ENCODE results near the gene HRH1. TPM values are rescaled to one million over a fixed set of nuclear protein-coding genes. Genes with fewer than 3 reads are reported as not detected.
"Not testable (repeated sequence)": the region's sequence is repeated elsewhere in the genome, so short reads cannot be mapped to it uniquely, and the experiment has no call there.

Gene HRH1
- total RNA-seq (2014; rRNA removed; shearing (Covaris generic)), result 1.9 and 3.9 TPM in 2 replicates

DNA sequence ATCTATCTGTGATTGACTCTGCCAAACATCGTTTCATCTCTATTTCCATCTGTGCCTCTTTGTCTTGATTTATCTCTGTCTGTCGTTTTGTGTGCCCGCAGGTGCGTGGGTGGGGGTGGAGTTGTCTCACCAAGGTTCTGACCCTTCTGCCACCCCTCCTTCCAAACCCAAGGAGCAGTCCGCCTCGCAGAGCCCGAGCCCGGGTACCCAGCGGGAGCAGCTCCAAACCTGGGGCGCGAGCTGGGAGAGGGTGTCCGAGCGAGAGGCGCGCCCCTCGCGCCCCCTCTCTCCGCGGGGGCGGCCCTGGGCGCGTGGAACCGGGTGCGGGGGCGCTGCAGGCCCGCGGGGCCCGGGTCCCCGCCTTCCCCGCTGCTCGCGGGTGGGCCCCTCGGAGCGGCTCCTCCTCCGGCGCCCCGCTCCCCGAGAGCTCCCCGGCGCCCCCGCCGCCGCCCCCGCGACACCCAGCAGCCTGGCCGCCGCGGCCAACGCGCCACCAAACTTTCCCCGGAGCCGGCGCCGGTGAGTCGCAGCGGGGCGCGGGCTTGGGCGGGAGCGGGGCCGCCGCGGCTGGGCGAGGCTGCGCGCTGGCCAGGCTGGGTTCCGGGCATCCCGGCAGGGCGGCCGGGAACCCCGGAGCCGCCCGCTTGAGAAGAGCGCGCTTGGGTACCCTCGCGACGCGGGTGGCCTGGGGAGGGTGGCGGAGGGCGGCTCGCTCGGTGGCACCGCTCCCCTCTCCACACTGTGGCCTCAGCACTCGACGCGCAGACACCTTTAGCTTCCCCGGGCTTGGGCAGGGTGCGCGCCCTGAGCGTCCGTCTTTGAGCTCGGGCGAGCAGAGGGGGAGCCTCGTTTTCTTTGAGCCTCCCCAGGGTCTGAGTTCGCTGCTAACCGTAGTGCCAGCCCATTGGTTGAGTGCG lies at the start of gene HRH1:
TSS of gene HRH1 (plus strand) at position 458 of the 917 bp plus-strand sequence. CDS start 104,545 bp downstream, outside the sequence.
- DNase-seq (ENCODE audit: low spot score), result no peak

GRCh38 chr3:11113316-11113715 lies 41.0 kb upstream of the HRH1 start:
- DNase-seq (ENCODE audit: low spot score), result not testable (repeated sequence)

DNA sequence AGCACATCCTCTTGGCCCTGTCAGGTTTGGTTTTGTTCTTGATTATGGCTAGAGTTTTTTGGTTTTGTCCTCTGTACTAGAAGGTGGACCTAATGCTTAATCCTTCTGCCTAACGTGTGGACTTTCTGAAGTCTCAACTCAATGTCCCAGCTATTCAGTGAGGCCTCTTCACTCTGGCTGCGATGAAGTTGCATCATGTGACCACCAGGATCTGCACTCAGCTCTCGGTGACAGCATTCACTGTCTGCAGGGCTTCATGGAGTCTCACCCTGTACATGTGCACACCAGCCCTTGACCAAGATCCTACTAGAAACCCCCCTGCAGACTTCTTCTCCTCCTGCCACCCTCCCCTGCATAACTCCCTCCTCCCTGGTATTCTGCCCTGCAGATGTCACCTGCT lies 38.7 kb upstream of the HRH1 start:
- no peak for DNase-seq (ENCODE audit: low spot score)

- no peak for DNase-seq (ENCODE audit: low spot score)
These were observed 37.8 kb upstream of the HRH1 start for GRCh38 chr3:11116336-11117059.

- no peak for DNase-seq (ENCODE audit: low spot score)
These were observed 36.7 kb upstream of the HRH1 start for GRCh38 chr3:11117591-11117990.

DNA sequence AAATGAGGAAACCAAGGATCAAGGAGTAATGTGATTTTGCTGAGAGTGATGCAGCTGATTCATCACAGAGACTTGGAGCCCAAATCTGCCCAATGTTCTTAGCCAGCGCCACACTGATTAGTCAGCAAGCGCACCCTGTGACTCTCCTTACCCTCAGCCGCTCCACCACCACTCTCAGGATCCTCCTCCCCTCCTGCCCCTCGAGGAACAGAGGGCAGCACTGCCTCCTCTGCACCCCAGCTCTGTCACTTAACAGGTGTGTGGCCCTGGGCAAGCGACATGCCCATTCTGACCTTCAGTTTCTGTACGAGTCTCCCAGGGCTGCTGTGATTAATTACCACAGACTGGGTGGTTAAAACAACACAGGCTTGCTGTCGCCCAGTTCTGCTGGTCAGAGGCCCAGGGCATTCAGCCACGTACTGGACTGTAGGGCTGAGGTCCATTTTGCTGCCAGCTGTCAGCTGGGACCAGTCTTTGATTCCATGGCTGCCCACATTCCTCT lies 36.1 kb upstream of the HRH1 start:
- DNase-seq (ENCODE audit: low spot score), result no peak

DNA sequence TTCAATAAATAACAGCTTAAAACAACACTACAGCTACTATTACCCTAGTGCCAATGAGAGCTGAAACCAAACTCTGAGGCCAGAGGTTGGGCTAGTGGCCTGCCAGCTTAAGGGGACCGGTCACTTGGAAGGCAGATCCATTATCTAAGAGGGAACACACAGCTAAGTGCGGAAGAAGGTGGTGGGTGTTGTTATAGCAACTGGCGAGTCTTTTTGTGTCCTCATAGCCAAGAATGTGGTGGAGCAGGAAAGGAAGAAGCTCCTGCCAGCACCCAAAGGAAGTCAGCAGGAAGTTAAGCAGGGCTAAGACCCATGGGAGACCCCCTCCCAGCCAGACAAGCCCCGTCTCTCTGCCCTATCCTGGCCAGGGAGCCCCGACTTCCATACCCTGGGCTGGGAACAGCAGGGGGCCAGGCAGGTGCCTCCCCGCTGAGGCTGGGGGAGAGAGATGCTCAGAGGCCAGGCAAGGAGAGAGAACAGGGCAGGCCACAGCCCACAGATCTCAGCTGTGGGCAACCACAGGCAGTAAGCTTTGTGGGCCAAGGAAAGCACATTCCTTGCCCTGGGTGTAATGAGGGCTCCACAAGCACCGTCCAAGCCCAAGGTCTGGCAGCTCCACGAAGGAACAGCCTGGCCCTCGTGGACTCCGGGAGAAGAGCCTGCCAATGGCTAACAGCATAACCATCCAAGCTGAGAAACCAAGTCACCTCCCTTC lies 34.0 kb upstream of the HRH1 start:
- no peak for DNase-seq (ENCODE audit: low spot score)

DNA sequence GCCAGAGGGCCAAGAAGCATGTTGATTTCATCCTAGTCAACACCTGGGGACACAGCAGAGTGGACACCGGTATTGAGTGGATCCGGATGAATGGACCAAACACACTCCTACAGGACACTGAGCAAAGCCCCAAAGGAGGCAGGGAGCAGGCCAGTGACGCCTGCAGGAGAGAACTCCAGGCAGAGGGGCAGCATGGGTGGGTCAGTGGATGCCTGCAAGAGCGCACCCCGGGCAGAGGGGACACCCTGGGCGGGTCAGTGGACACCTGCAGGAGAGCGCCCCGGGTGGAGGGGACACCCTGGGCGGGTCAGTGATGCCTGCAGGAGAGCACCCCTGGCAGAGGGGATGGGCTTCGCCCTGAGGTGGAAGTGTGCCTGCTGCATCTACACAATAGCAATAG lies 27.6 kb upstream of the HRH1 start:
- no peak for DNase-seq (ENCODE audit: low spot score)

GRCh38 chr3:11128682-11129632 lies 25.3 kb upstream of the HRH1 start:
- DNase-seq (ENCODE audit: low spot score), result no peak

- DNase-seq (ENCODE audit: low spot score), result no peak
These were observed 23.9 kb upstream of the HRH1 start for GRCh38 chr3:11130385-11130784.

- DNase-seq (ENCODE audit: low spot score), result no peak
These were observed 22.9 kb upstream of the HRH1 start for GRCh38 chr3:11131371-11131770.

- DNase-seq (ENCODE audit: low spot score), result not testable (repeated sequence)
These were observed 22.4 kb upstream of the HRH1 start for GRCh38 chr3:11131886-11132285.

- no peak for DNase-seq (ENCODE audit: low spot score)
These were observed 21.4 kb upstream of the HRH1 start for GRCh38 chr3:11132861-11133260.

- DNase-seq (ENCODE audit: low spot score), result no peak
These were observed 19.5 kb upstream of the HRH1 start for GRCh38 chr3:11134794-11135193.

- DNase-seq (ENCODE audit: low spot score), result no peak
These were observed 18.2 kb upstream of the HRH1 start for GRCh38 chr3:11136116-11136515.

GRCh38 chr3:11136830-11137626 lies 17.3 kb upstream of the HRH1 start:
- DNase-seq (ENCODE audit: low spot score), result peak; percentile 95

GRCh38 chr3:11137627-11137959 lies 16.7 kb upstream of the HRH1 start:
- no peak for DNase-seq (ENCODE audit: low spot score)

GRCh38 chr3:11138371-11138770 lies 15.9 kb upstream of the HRH1 start:
- no peak for DNase-seq (ENCODE audit: low spot score)

GRCh38 chr3:11140030-11140712 lies 14.1 kb upstream of the HRH1 start:
- no peak for DNase-seq (ENCODE audit: low spot score)

DNA sequence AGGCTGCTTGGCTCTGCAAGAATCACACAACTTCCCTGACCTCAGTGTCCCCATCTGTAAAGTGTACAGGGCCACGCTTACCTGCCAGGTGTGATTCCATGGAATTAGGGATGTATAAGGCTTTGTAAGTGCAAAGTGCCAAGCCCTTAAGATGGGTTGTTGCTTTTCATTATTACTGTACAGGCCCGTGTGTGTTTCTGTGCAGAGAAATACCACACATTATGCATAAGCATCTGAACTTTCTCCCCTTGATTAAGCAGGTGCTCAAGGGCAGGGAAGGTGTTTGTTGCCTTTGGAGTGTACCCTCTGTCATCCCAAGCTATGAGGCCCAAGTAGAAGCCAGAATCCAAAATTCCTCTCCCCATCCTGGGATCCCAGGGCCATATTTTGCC lies 13.6 kb upstream of the HRH1 start:
- no peak for DNase-seq (ENCODE audit: low spot score)

Measured in H4 (cell line).